Measurements from ENCODE around the gene MGAT5B. TPM values are rescaled to one million over a fixed set of nuclear protein-coding genes. Genes with fewer than 3 reads are reported as not detected.

MGAT5B gene
- total and polyA plus RNA-seq, 2 donors (not counting 1 experiment from before 2014, with no cell fraction given): 0.15 to 37.8 TPM

- H3K9ac ChIP-seq (ENCODE audit: low read length): peak overlapping the region; percentile 51
- peak overlapping the region; percentile 22 for H2AFZ ChIP-seq (ENCODE audit: insufficient read depth, low read depth, low read length, poor library complexity, severe bottlenecking)
- peak overlapping the region; percentile 78 for H3K4me2 ChIP-seq (replicated peaks; ENCODE audit: low read depth, low read length, poor library complexity, severe bottlenecking)
- peak overlapping the region in 4 of 5 experiments; percentile 16 to 46 (median 38) for H3K4me3 ChIP-seq (ENCODE audit: control extremely low read depth in 1 of 5, extremely low read depth in 1 of 5, insufficient read depth in 1 of 5, low read depth in 2 of 5, low read length in 4 of 5)
- Mint-ChIP-seq H3K27ac (peak overlapping the region; percentile 86), H3K4me3 (peak overlapping the region; percentile 88), H3K9me3 (ENCODE audit: insufficient read depth) (no peaks in the 10 kb centered on the region), H3K27me3 (peaks cover 10% of the 10 kb centered on the region), H3K4me1 (peaks cover 37% of the 10 kb centered on the region)
- no peak for TF ChIP-seq EZH2 (IDR thresholded peaks at IDR 0.05; ENCODE audit: borderline replicate concordance, insufficient read depth, low read depth, low read length, poor library complexity, severe bottlenecking)
- TF ChIP-seq, protein P1, sequence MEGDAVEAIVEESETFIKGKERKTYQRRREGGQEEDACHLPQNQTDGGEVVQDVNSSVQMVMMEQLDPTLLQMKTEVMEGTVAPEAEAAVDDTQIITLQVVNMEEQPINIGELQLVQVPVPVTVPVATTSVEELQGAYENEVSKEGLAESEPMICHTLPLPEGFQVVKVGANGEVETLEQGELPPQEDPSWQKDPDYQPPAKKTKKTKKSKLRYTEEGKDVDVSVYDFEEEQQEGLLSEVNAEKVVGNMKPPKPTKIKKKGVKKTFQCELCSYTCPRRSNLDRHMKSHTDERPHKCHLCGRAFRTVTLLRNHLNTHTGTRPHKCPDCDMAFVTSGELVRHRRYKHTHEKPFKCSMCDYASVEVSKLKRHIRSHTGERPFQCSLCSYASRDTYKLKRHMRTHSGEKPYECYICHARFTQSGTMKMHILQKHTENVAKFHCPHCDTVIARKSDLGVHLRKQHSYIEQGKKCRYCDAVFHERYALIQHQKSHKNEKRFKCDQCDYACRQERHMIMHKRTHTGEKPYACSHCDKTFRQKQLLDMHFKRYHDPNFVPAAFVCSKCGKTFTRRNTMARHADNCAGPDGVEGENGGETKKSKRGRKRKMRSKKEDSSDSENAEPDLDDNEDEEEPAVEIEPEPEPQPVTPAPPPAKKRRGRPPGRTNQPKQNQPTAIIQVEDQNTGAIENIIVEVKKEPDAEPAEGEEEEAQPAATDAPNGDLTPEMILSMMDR (IDR thresholded peaks at IDR 0.05): no peak
- H3K27ac ChIP-seq (ENCODE audit: low read length in 2 of 2): peak overlapping the region in 1 of 2 donors; percentile 65
- ChIA-PET CTCF (interaction anchor here (0.6 to 3.0 kb wide), 12 partner anchors 9 to 656 kb away, joined by 3 to 18 read pairs (median 4); partner anchors contain the start of gene MGAT5B), POLR2A (interaction anchor here (1.2 to 2.3 kb wide), 4 partner anchors 9 to 48 kb away, joined by 4 to 16 read pairs (median 4); no protein-coding TSS in a partner anchor)
- peak; percentile 82 for DNase-seq
- H3K36me3 ChIP-seq (replicated peaks in 1 of 2; ENCODE audit: control extremely low read depth in 1 of 2, control insufficient read depth in 1 of 2, extremely low read depth in 1 of 2, insufficient read depth in 2 of 2, low read length in 1 of 2): no peaks in the 10 kb centered on the region
- H3K27me3 ChIP-seq (replicated peaks in 1 of 4; ENCODE audit: control extremely low read depth in 1 of 4, control insufficient read depth in 3 of 4, insufficient read depth in 4 of 4, low read length in 3 of 4): peaks cover 0 to 10% (median 4%) of the 10 kb centered on the region in 4 experiments
- H3K79me2 ChIP-seq (ENCODE audit: control insufficient read depth, insufficient read depth, low read length): no peaks in the 10 kb centered on the region
- H4K20me1 ChIP-seq (ENCODE audit: control insufficient read depth, insufficient read depth, low read length, poor library complexity, severe bottlenecking): no peaks in the 10 kb centered on the region
- ATAC-seq (ENCODE audit: low read depth): peak; percentile 83
- 22% methylated on average over 25 of the region's 28 CpGs for WGBS (ENCODE audit: insufficient coverage)
- peaks cover 31 to 32% of the 10 kb centered on the region in 2 donors for H3K4me1 ChIP-seq (ENCODE audit: control insufficient read depth in 2 of 2, insufficient read depth in 2 of 2, low read length in 2 of 2)
- H3K9me3 ChIP-seq (ENCODE audit: control extremely low read depth in 1 of 3, control insufficient read depth in 2 of 3, insufficient read depth in 1 of 3, low read length in 2 of 3): peaks cover 0 to 3% (median 0%) of the 10 kb centered on the region in 3 donors
- intact Hi-C loops (cut with micrococcal nuclease): loop anchor here (1.0 to 10.0 kb wide), 4 partner anchors 11 to 97 kb away; partner anchors contain the start of gene MGAT5B
Measured at GRCh38 chr17:76957678-76958464, 89.7 kb downstream of the MGAT5B start.

Measured in B cell (primary cell).